Frontal cortex (tissue), 4 donors: Measurements from ENCODE around the gene TEKT5. TPM values are rescaled to one million over a fixed set of nuclear protein-coding genes. Genes with fewer than 3 reads are reported as not detected.
"Not testable (repeated sequence)": the region's sequence is repeated elsewhere in the genome, so short reads cannot be mapped to it uniquely, and the experiment has no call there.

ENCODE experiments used
- DNase-seq, 2 donors: peaks; one replicate each; pipeline ENCODE4 v3.0.0; 2012; ENCODE audit warnings: low spot score in 2 of 2
- FAIRE-seq: peaks from 2 replicates; lab custom pipeline; 2012; peaks lifted over from hg19 to GRCh38; lab: Jason Lieb, UNC
- total RNA-seq: library from RNA; depleted of rRNA; stranded (reverse); fragments of >200 nt; gene quantifications from one replicate; pipeline ENCODE4 v1.2.3, GENCODE V29; 2014
- donor health status: control.
- donor health status: control.
- donor health status: control.

TEKT5 gene
- total RNA-seq, 1 donor from 2014 or later = 1.6 TPM

- FAIRE-seq = no peak
- no peak for DNase-seq
Observed at GRCh38 chr16:10641555-10641952, 53.2 kb downstream of the TEKT5 start.

GRCh38 chr16:10640934-10641333 lies 53.8 kb downstream of the TEKT5 start:
- no peak for DNase-seq
- no peak for FAIRE-seq

- DNase-seq (no peak), FAIRE-seq (no peak)
Observed at GRCh38 chr16:10638101-10638500, 56.6 kb downstream of the TEKT5 start.

- FAIRE-seq = no peak
- DNase-seq = no peak
Observed at GRCh38 chr16:10637337-10638037, 57.2 kb downstream of the TEKT5 start.

GRCh38 chr16:10635365-10636021 lies 59.2 kb downstream of the TEKT5 start:
- FAIRE-seq (no peak), DNase-seq (no peak)

- DNase-seq, FAIRE-seq: not testable (repeated sequence)
Observed at GRCh38 chr16:10633429-10633828, 61.3 kb downstream of the TEKT5 start.

- no peak for FAIRE-seq
Observed at GRCh38 chr16:10631886-10632285, 62.8 kb downstream of the TEKT5 start.

GRCh38 chr16:10629592-10629963 lies 65.2 kb downstream of the TEKT5 start:
- no peak for FAIRE-seq
- no peak for DNase-seq

More at GRCh38 chr16:10631886-10632285, 62.8 kb downstream of the TEKT5 start:
- no peak for DNase-seq

GRCh38 chr16:10625595-10626357 lies 69.0 kb downstream of the TEKT5 start:
- no peak for FAIRE-seq

GRCh38 chr16:10624527-10624926 lies 70.2 kb downstream of the TEKT5 start:
- DNase-seq (no peak), FAIRE-seq (no peak)

More at GRCh38 chr16:10625595-10626357, 69.0 kb downstream of the TEKT5 start:
- DNase-seq = no peak

- no peak for FAIRE-seq
- no peak for DNase-seq
Observed at GRCh38 chr16:10623059-10623458, 71.7 kb downstream of the TEKT5 start.

GRCh38 chr16:10622036-10622921 lies 72.5 kb downstream of the TEKT5 start:
- DNase-seq = no peak
- FAIRE-seq = no peak

GRCh38 chr16:10621216-10621949 lies 73.3 kb downstream of the TEKT5 start:
- FAIRE-seq, DNase-seq: not testable (repeated sequence)

GRCh38 chr16:10620120-10620519 lies 74.6 kb downstream of the TEKT5 start:
- FAIRE-seq (no peak), DNase-seq (no peak)

- DNase-seq (no peak), FAIRE-seq (no peak)
Observed at GRCh38 chr16:10619271-10619849, 75.4 kb downstream of the TEKT5 start.

- no peak for FAIRE-seq
- no peak for DNase-seq
Observed at GRCh38 chr16:10618710-10619209, 76.0 kb downstream of the TEKT5 start.

- FAIRE-seq = no peak
- DNase-seq = no peak
Observed at GRCh38 chr16:10617662-10618420, 76.9 kb downstream of the TEKT5 start.
